Measurements from ENCODE around the gene MYO1H.
"Not testable (repeated sequence)": the region's sequence is repeated elsewhere in the genome, so short reads cannot be mapped to it uniquely, and the experiment has no call there.

MYO1H gene

DNA sequence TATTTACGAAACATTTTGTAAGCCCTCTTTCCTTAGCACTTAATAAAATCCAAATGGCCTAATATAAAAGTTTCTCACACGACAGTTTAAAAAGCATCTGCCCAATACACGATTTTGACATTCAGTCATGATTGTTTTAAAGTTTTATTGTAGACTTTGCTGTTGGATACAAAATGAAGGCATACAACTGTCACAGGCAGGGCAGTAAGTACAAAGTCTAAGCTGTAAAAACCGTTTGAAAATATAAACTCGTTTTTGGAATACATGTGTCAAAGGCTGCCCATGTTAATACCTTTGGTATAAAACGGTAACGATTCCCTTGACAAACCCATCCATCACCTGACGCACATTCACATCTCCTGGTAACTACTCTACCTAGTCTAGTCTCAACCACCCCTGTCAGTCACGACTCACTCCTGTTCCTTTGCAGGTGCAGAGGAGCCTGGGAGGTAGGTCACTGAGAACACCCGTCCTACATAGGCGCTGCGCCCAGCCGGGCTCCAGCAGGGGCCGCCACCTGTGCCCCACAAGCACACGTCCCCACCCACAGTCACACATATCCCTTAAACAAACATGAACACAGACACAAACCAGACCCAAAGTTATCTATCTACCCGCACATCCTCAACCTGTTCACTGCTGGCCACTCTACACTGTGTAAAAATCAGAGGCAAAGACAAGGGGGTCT lies 102.3 kb downstream of the MYO1H start:
- DNase-seq, result no peak

DNA sequence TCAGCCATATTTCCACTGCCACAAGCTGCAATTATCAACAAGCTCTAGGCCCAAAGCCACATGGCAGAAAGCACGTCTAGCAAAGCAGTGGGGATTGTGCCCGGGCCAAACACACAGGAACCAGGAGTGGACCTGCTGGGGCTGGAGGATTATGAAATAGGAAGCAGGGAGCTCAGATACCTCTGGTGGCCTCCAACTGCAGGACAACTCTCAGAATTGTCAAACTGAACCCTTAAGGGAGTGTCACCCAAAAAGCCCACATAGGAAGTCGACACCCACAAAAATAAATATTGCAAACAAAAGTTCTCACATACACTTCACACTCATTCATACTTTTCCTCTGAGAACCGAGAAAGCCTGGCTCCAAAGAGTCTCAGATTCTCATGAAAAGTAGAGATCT lies 103.3 kb downstream of the MYO1H start:
- DNase-seq, result no peak

GRCh38 chr12:109451400-109451799 lies 103.7 kb downstream of the MYO1H start:
- no peak for DNase-seq

- DNase-seq, result no peak
These were observed 104.8 kb downstream of the MYO1H start for GRCh38 chr12:109452489-109452888.

DNA sequence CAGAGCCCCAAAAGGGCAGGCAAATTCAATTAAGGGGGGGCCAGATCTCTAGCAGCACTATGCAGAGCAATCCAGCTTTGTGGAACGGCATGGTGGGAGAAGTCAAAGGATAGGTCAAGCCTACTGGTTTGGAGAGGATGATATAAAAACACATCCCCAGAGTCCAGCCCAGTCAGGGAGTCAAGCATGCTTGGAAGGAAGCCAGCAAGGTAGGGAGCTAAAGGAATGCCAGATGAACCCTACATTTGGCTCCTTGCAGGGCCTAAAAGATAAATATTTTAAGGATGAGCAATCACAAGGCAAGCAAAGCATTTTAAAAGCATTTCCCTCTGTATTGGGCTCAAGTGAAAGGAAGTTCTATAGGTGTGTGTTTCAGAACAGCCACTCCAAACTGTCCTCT lies 108.0 kb downstream of the MYO1H start:
- DNase-seq, result no peak

GRCh38 chr12:109458086-109458485 lies 110.4 kb downstream of the MYO1H start:
- no peak for DNase-seq

DNA sequence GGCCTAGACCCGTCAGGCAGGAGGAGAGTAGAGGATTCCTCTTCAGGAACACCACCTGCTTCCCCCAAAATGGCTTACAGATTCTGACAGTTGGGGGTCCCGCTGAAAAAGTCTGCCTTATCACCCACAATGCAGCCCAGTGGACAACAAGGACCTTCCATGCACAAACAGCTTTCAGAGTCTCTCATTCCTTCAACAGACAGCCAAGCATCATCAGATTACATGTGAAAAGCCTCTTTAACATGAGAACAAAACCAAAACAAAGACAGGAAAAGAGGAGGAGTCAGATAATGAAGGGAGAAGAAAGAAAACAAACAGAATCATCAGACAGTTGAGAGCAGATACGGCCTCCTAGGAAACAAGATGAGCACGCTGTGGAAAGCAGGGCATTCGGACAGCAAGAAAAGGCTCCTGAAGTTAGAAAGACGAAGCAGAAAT lies 111.1 kb downstream of the MYO1H start:
- DNase-seq, result no peak

DNA sequence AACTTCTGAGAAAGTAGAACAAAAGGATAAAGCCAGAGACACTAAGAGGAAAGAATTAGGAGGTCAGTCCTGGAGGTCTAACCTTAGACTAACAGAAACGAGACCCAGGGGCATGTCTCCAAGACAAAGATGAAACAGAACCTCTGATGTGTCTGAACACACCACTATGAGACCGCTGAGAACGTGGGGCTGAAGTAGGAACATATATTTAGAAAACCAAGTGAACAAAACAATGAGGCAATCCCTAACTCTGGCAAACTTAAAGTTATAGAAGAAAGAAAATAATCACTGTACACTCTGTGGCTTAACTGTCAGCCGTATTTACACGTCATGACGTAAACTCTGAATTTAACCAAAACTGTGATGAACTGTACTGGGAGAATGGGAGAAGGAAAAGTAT lies 111.5 kb downstream of the MYO1H start:
- DNase-seq, result no peak

- DNase-seq, result no peak
These were observed 112.8 kb downstream of the MYO1H start for GRCh38 chr12:109460538-109460937.

DNA sequence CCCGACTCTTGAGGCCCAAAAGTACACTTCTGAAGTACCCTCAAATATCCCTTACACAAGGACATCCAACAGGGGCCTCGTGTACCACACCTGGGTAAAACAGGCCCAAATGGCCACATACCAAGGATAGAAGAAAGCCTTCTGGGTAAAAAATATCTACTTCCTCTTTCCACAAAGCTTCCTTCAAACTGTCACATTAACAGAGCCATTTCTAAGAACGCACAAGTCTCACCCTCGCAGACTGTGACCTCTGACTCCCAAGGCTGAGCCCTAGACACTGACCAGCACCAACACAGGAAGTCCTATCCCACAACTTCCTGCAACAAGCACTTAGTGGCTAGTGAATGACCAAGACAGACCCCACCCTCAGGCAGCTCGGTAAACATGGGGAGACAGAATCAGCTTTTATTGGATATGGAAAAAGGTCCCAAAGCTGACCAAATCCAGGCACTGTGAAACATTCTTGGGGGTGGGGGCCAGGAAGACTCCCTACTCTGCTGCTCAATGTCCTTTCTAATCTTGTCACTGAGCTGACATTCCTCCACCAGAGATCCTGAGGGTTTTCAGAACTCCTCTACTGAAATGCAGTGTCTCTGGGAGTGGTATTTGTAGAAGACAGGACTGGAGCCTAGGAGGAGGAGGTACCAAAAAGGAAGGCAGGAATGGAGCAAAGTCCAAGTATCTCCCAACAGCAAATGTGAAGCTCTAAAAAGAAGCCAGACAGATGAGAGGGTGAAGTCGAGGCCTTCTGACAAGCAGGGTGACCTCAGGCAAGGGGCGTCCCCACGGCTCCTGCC lies 113.5 kb downstream of the MYO1H start:
- DNase-seq, result no peak

DNA sequence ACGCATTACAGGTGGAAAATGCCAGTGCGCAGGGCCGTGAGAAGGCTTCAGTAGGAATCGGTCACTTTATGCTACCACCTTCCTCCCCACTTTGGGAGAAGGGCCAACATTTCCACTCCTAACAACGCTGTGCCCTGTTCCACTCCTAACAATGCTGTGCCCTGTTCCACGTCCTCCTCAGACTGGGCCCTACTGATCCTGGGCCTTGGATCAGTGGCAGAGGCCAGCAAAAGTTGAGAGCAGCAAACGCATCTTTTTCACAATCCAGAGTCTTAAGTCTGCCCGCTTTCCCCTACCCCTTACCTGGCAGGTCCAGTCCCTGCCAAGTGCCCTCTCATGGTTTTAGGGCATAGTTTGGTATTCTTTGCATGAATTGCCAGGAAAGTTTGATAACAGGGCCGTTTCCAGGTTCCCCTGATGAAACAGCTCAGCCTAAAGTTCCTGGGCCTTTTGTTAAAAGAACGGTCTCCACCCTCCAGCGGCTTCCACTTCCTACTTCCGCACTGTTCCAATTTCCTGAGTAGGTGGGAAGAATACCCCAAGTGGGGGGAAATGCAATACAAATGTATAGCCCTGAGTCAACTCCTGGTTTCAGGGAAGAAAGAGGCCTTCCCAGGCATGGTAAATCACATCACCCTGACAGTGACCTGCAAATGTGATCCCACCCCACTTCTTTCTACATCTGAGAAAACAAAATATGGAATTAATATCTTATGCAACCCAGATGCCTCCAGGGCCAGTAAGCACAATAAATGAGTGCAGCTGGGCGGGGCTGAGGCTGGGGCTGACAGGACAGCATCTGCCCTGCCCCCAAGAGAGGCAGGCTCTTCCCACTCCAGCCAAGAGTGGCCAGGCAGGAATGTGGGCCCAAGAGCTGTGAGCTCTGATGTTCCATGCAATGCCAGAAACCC lies 114.4 kb downstream of the MYO1H start:
- DNase-seq, result no peak

GRCh38 chr12:109462868-109463692 lies 115.4 kb downstream of the MYO1H start:
- DNase-seq, result no peak

- DNase-seq, result no peak
These were observed 116.1 kb downstream of the MYO1H start for GRCh38 chr12:109463756-109464155.

- no peak for DNase-seq
These were observed 117.1 kb downstream of the MYO1H start for GRCh38 chr12:109464642-109465351.

DNA sequence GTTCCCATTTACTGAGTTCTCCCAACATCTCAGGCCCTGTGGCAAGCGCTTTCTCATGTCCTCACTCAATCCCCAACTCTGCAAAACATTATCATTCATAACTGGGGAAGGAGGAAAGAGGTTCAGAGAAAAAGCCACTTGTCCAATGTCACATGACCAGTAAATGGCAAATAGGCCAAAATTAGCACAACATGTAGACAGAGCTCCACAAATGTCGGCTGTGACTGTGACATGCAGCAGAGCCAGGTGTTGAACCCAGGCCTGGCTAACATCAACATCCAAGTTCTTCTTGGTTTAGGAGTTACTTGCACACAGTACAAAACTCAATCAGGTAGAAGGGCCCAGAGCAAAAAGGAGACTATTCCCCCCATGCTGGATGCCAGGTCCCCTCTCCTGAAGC lies 118.6 kb downstream of the MYO1H start:
- no peak for DNase-seq

- no peak for DNase-seq
These were observed 119.1 kb downstream of the MYO1H start for GRCh38 chr12:109466821-109467220.

- no peak for DNase-seq
These were observed 120.4 kb downstream of the MYO1H start for GRCh38 chr12:109467978-109468676.

DNA sequence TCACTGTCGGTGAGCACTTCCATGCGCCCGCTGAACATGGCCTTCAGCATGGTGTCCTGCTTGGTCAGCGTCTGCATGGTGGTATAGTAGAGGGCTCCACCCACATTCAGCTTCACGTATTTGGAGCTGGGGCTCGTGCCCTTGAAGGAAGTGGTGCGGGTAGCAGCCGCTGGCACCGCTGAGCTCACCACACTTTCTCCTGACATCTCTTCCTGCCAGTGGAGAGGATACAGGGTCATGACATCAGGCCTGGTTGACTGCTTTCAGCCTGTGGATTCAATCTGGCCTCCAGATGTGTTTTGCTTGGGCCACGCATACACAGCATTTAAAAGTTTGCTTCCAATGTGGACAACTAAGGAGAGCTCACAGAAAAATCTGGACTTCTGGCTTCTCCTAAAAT lies 121.8 kb downstream of the MYO1H start:
- DNase-seq, result no peak

DNA sequence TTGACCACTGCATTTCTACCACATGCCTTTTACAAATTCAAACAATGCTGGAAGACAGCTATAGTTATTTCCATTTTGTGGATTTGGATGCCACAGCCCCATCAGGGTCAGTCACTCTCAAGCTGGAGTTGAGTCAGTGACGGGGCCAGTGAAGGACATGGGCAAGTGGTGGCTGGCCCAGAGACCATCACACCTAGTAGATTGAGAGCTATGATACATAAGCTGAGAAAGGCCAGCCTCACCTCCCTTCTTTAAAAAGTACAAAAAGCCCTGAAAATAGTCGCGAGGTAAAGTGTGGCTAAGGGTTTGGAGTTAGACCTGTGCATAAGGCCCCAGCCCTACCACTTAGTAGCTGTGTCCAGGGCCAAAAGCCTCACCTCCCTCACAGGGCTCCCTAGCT lies 125.3 kb downstream of the MYO1H start:
- DNase-seq, result no peak

DNA sequence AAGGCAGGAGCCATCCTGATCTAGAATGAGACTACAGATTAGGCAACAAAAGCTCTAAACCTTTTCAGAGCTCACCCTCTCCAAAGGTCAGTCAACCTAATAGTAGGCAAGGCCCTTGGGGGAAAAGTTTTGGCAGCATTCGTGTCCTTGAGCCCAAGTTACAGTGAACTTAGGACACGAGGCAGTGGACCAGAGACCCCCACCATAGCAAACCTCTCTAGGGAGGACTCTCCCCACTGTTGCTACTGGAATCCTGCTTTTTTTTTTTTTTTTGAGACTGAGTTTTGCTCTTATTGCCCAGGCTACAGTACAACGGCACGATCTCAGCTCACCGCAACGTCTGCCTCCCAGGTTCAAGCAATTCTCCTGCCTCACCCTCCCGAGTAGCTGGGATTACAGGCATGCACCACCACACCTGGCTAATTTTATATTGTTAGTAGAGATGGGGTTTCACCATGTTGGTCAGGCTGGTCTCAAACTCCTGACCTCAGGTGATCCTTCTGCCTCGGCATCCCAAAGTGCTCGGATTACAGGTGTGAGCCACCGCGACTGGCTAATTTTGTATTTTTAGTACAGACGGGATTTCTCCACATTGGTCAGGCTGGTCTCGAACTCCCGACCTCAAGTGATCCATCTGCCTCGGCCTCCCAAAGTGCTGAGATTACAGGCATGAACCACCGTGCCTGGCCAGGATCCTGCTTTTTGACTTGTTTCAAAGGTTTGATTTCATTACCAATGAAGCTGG lies 126.0 kb downstream of the MYO1H start:
- DNase-seq, result not testable (repeated sequence)
